ENCODE results near the gene PSMD6. TPM values are rescaled to one million over a fixed set of nuclear protein-coding genes. Genes with fewer than 3 reads are reported as not detected.

PSMD6 gene
- 10 to 100 TPM; 68.0 to 94.9 TPM for total RNA-seq

GRCh38 chr3:64023187-64023860, at the start of gene PSMD6:
TSS of gene PSMD6 (minus strand) at chr3:64023494. CDS start at chr3:64023419, 75 bp downstream.
- ATAC-seq = peak; percentile 91
- H3K4me3 Mint-ChIP-seq = peak within 1 kb of the TSS; percentile 92
- CTCF ChIA-PET = interaction anchor here (0.6 to 4.6 kb wide), 26 partner anchors 11 to 461 kb away, joined by 3 to 18 read pairs (median 4); partner anchors contain the start of gene SCAANT1
- no peaks in the 10 kb centered on the region for H3K9me3 Mint-ChIP-seq (ENCODE audit: low read depth)
- peaks cover 30% of the 10 kb centered on the region for H3K4me1 Mint-ChIP-seq
- DNase-seq = peak; percentile 92
- H3K27me3 Mint-ChIP-seq = peaks cover 15% of the 10 kb centered on the region
- H3K36me3 Mint-ChIP-seq = peaks cover 19% of the 10 kb centered on the region
- H3K27ac Mint-ChIP-seq = peak within 1 kb of the TSS; percentile 93

DNA sequence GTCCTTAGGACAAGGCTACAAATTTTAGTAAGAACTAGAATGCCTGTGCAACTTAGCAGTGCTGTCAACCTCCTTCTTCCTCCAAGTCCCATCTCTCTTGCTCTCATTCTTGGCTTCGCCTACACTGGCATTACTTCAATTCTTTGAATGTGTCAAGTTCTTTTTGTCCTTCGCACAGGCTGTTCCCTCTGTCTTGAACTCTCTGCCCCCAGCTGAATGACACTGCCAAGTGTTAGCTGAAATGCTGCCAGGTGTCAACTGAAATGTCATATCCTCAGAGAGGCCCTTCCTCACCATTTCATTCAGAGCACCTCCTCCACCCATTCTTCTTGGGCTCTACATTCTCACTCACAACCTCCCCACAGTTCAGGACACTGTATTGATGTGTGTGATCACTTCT, 48.8 kb upstream of the PSMD6 start:
- H3K27me3 Mint-ChIP-seq = peaks cover 37% of the 10 kb centered on the region
- ATAC-seq (no peak), DNase-seq (no peak)
- no peaks in the 10 kb centered on the region for H3K9me3 Mint-ChIP-seq (ENCODE audit: low read depth)
- no peaks in the 10 kb centered on the region for H3K4me1 Mint-ChIP-seq
- no peaks in the 10 kb centered on the region for H3K36me3 Mint-ChIP-seq
- CTCF ChIA-PET = no interaction called here
- H3K27ac Mint-ChIP-seq = no peak overlapping the region
- H3K4me3 Mint-ChIP-seq = no peak overlapping the region

DNA sequence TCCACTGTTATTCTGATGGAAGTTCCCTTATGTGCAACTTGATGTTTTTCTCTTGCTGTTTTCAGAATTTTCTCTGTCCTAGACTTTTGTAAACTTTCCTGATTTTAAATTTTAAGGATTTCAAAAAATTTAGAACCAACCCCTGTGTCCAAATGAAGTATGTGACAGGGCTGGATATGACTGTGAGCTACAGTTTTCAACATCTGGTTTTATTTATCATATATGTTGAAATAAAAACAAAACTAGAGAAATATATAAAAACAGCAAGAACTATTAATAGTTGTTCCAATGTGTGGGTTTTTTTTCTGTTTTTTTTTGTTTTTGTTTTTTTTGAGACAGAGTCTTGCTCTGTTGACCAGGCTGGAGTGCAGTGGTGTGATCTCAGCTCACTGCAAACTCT, 47.4 kb upstream of the PSMD6 start:
- Mint-ChIP-seq H3K36me3 (no peaks in the 10 kb centered on the region), H3K4me1 (no peaks in the 10 kb centered on the region), H3K27me3 (peaks cover 37% of the 10 kb centered on the region), H3K27ac (no peak overlapping the region), H3K9me3 (ENCODE audit: low read depth) (no peaks in the 10 kb centered on the region), H3K4me3 (no peak overlapping the region)
- CTCF ChIA-PET = no interaction called here
- no peak for DNase-seq
- ATAC-seq = no peak

DNA sequence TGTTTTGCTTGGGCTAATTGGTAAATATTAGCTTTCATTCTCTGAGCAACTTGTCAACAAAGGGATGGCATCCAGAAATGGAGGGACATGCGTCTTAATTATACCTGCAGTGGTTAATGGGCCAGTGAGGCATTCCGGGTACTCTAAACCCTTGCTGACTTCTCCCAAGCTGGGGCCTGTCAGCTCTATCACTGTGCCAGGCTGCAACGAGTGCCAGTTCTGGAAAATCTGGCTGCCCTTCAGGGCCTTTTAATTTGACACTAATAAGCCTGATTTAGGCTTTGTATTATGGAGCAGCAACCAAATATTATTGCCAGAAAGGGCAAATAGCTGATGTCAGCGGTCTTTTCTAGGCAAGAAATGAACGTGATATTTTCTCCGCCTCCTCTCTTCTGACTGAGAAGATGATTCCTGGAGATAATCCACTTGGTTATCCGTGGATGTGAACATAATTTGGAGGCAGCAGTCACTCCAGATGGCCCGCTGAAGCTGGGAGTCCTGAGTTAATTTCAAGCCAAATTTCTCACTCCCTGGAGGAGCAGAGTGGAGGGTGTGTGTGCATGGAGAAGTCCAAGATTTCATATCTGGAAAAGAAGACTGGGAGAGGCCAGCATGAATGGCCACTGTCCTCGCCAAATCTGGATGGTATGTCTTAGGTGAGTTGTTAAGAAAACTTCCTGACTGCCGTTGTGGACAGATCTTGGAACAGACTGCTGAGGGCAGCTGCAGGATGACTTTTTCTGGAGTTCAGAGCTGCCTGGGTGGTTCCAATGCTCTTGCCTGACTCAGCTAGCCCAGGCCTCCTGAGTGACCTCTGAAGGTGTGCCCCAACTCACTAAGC, 44.4 kb upstream of the PSMD6 start:
- Mint-ChIP-seq H3K27me3 (peaks cover 44% of the 10 kb centered on the region), H3K9me3 (ENCODE audit: low read depth) (no peaks in the 10 kb centered on the region), H3K4me1 (no peaks in the 10 kb centered on the region), H3K27ac (no peak overlapping the region), H3K36me3 (no peaks in the 10 kb centered on the region), H3K4me3 (no peak overlapping the region)
- CTCF ChIA-PET = no interaction called here
- ATAC-seq (no peak), DNase-seq (no peak)

- Mint-ChIP-seq H3K9me3 (ENCODE audit: low read depth) (no peaks in the 10 kb centered on the region), H3K27ac (no peak overlapping the region), H3K27me3 (peaks cover 35% of the 10 kb centered on the region), H3K4me3 (no peak overlapping the region), H3K4me1 (no peaks in the 10 kb centered on the region), H3K36me3 (no peaks in the 10 kb centered on the region)
- DNase-seq (no peak), ATAC-seq (no peak)
- CTCF ChIA-PET = no interaction called here
These were observed 41.5 kb upstream of the PSMD6 start for GRCh38 chr3:64064804-64065203.

DNA sequence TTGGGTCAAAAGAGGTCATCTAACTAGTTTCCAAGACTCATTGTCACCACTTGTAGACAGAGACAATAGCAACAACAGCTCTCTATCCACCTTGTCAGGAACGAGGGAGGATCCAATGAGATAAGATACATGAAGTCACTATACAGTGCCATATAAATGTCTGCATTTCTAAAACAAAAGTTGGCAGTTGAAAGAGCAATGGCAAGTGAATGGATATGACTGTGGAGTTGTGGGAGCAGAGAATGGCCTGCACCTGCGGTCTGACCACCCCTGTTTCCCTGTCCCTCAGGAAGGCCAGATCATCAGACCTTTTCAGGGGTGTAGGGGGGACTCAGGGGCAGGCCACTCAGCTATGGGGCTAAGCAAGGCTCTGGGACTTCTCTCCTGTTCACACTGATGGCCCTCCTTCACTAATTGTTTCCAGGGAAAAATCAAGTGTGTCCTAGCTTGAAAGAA, 40.7 kb upstream of the PSMD6 start:
- Mint-ChIP-seq H3K4me1 (no peaks in the 10 kb centered on the region), H3K4me3 (no peak overlapping the region), H3K36me3 (no peaks in the 10 kb centered on the region), H3K9me3 (ENCODE audit: low read depth) (no peaks in the 10 kb centered on the region), H3K27ac (no peak overlapping the region), H3K27me3 (peaks cover 35% of the 10 kb centered on the region)
- ATAC-seq (no peak), DNase-seq (no peak)
- CTCF ChIA-PET = no interaction called here

GRCh38 chr3:64063207-64063982, 40.1 kb upstream of the PSMD6 start:
- DNase-seq (no peak), ATAC-seq (no peak)
- CTCF ChIA-PET = no interaction called here
- H3K4me3 Mint-ChIP-seq = no peak overlapping the region
- no peak overlapping the region for H3K27ac Mint-ChIP-seq
- H3K9me3 Mint-ChIP-seq (ENCODE audit: low read depth) = no peaks in the 10 kb centered on the region
- peaks cover 33% of the 10 kb centered on the region for H3K27me3 Mint-ChIP-seq
- no peaks in the 10 kb centered on the region for H3K4me1 Mint-ChIP-seq
- no peaks in the 10 kb centered on the region for H3K36me3 Mint-ChIP-seq

DNA sequence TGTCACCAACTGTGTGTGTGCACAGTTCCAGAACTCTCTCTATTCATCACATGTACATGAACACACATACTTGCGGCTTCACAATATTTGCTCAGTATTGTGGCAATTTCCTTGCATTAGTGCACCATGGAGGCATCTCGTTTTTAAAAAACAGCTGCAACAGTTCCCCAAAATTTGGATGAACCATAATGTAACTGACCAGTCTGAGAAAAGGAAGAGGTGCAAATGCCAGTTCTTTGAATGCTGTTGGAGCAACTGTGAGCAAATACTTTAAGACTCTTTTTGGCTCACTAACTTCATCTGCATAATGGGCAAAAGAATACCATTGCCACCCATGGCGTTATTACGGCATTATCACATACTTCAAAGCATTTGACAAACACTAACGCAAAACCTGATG, 38.3 kb upstream of the PSMD6 start:
- H3K9me3 Mint-ChIP-seq (ENCODE audit: low read depth) = no peaks in the 10 kb centered on the region
- H3K4me3 Mint-ChIP-seq = no peak overlapping the region
- no peaks in the 10 kb centered on the region for H3K36me3 Mint-ChIP-seq
- no peaks in the 10 kb centered on the region for H3K4me1 Mint-ChIP-seq
- H3K27me3 Mint-ChIP-seq = peaks cover 35% of the 10 kb centered on the region
- ATAC-seq = no peak
- no peak for DNase-seq
- H3K27ac Mint-ChIP-seq = no peak overlapping the region
- CTCF ChIA-PET = no interaction called here

- Mint-ChIP-seq H3K4me3 (no peak overlapping the region), H3K9me3 (ENCODE audit: low read depth) (no peaks in the 10 kb centered on the region), H3K4me1 (no peaks in the 10 kb centered on the region), H3K27ac (no peak overlapping the region), H3K36me3 (no peaks in the 10 kb centered on the region), H3K27me3 (peaks cover 35% of the 10 kb centered on the region)
- DNase-seq (no peak), ATAC-seq (no peak)
- CTCF ChIA-PET = interaction anchor here (0.8 kb wide), 1 partner anchor 19 kb away, joined by 3 read pairs; no protein-coding TSS in a partner anchor
These were observed 36.3 kb upstream of the PSMD6 start for GRCh38 chr3:64059484-64060175.

GRCh38 chr3:64058566-64058965, 35.3 kb upstream of the PSMD6 start:
- no peak for ATAC-seq
- H3K27me3 Mint-ChIP-seq = peaks cover 33% of the 10 kb centered on the region
- CTCF ChIA-PET = interaction anchor here (0.8 kb wide), 1 partner anchor 429 kb away, joined by 3 read pairs; no protein-coding TSS in a partner anchor

GRCh38 chr3:64057231-64057630, 33.9 kb upstream of the PSMD6 start:
- no peaks in the 10 kb centered on the region for H3K9me3 Mint-ChIP-seq (ENCODE audit: low read depth)
- DNase-seq = no peak
- CTCF ChIA-PET = no interaction called here
- no peak for ATAC-seq
- no peaks in the 10 kb centered on the region for H3K36me3 Mint-ChIP-seq
- no peak overlapping the region for H3K27ac Mint-ChIP-seq
- H3K4me3 Mint-ChIP-seq = no peak overlapping the region
- peaks cover 23% of the 10 kb centered on the region for H3K27me3 Mint-ChIP-seq
- H3K4me1 Mint-ChIP-seq = no peaks in the 10 kb centered on the region

More at GRCh38 chr3:64058566-64058965, 35.3 kb upstream of the PSMD6 start:
- Mint-ChIP-seq H3K9me3 (ENCODE audit: low read depth) (no peaks in the 10 kb centered on the region), H3K4me3 (no peak overlapping the region), H3K4me1 (no peaks in the 10 kb centered on the region), H3K36me3 (no peaks in the 10 kb centered on the region), H3K27ac (no peak overlapping the region)
- DNase-seq = no peak

- no peak for ATAC-seq
- H3K27ac Mint-ChIP-seq = no peak overlapping the region
- H3K36me3 Mint-ChIP-seq = no peaks in the 10 kb centered on the region
- H3K9me3 Mint-ChIP-seq (ENCODE audit: low read depth) = no peaks in the 10 kb centered on the region
- DNase-seq = no peak
- peaks cover 20% of the 10 kb centered on the region for H3K27me3 Mint-ChIP-seq
- H3K4me3 Mint-ChIP-seq = no peak overlapping the region
- CTCF ChIA-PET = no interaction called here
- H3K4me1 Mint-ChIP-seq = no peaks in the 10 kb centered on the region
These were observed 33.4 kb upstream of the PSMD6 start for GRCh38 chr3:64056606-64057180.

- DNase-seq (no peak), ATAC-seq (no peak)
- peaks cover 2% of the 10 kb centered on the region for H3K4me1 Mint-ChIP-seq
- no peak overlapping the region for H3K27ac Mint-ChIP-seq
- no peaks in the 10 kb centered on the region for H3K9me3 Mint-ChIP-seq (ENCODE audit: low read depth)
- H3K36me3 Mint-ChIP-seq = no peaks in the 10 kb centered on the region
- H3K4me3 Mint-ChIP-seq = no peak overlapping the region
- peaks cover 17% of the 10 kb centered on the region for H3K27me3 Mint-ChIP-seq
- CTCF ChIA-PET = no interaction called here
These were observed 31.8 kb upstream of the PSMD6 start for GRCh38 chr3:64055076-64055475.
